ENCODE data around the gene CCKAR. TPM values are rescaled to one million over a fixed set of nuclear protein-coding genes. Genes with fewer than 3 reads are reported as not detected.

The CCKAR gene
- total and polyA plus RNA-seq, 2 of the 8 experiments (the other 6 are each of a cell fraction or from before 2014, with no cell fraction given): not detected

DNA sequence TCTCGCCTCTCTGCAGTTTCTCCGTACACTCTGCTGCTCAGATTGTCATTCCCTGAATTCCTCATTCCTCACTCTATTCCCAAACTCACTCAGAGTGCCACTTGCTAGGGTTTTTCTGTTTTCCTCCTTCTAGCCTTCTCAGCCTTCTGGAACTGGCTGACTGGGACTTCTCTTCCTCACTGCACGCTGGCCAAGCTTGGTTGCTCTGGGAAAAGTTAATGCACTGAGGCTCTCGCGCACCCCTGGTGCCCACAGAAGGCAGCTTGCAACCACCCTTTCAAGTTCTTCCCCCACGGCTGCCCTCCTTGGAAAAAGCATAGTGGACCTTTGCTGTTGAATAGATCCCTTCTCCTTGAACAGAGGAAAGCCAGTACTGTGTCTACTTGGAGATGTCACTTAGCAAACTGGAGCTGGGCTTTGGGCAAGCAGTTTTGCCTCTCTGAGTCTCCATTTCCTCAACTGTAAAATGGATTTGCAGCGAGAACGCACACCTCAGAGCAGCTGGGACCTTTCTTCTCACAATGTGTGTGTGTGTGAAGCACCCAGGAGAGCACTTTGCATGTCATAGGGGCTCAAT is 6.0 kb upstream of the CCKAR start (continued):
- TF ChIP-seq CHD7 (IDR thresholded peaks at IDR 0.05; ENCODE audit: insufficient replicate concordance, low read length): no peak
- no peak for TF ChIP-seq NANOG (IDR thresholded peaks at IDR 0.05; ENCODE audit: insufficient read depth, low read depth, low read length, poor library complexity, severe bottlenecking)
- no peak for TF ChIP-seq CREB1 (IDR thresholded peaks at IDR 0.05)
- TF ChIP-seq USF2 (IDR thresholded peaks at IDR 0.05; ENCODE audit: low read length): no peak
- peak in 2 of 3 experiments; percentile 1 to 5; a peak in 2 of 4 replicates for TF ChIP-seq CTCF (IDR thresholded peaks at IDR 0.05; ENCODE audit: control extremely low read depth in 1 of 3, insufficient read depth in 1 of 3, low read depth in 1 of 3, low read length in 3 of 3)
- TF ChIP-seq SIRT6 (IDR thresholded peaks at IDR 0.05; ENCODE audit: low read length): no peak
- no peak for TF ChIP-seq RFX5 (IDR thresholded peaks at IDR 0.05; ENCODE audit: borderline replicate concordance, low read depth, low read length)
